HG03175 (cell line): ENCODE results near the gene PHLPP1.

Source experiments
- ATAC-seq: cut with Tn5 transposase; IDR thresholded peaks from one replicate; pipeline ENCODE4 v1.9.1; 2021; ENCODE audit warnings: mild to moderate bottlenecking, moderate library complexity; ENCODE audit not compliant: unreplicated experiment

The PHLPP1 gene

DNA sequence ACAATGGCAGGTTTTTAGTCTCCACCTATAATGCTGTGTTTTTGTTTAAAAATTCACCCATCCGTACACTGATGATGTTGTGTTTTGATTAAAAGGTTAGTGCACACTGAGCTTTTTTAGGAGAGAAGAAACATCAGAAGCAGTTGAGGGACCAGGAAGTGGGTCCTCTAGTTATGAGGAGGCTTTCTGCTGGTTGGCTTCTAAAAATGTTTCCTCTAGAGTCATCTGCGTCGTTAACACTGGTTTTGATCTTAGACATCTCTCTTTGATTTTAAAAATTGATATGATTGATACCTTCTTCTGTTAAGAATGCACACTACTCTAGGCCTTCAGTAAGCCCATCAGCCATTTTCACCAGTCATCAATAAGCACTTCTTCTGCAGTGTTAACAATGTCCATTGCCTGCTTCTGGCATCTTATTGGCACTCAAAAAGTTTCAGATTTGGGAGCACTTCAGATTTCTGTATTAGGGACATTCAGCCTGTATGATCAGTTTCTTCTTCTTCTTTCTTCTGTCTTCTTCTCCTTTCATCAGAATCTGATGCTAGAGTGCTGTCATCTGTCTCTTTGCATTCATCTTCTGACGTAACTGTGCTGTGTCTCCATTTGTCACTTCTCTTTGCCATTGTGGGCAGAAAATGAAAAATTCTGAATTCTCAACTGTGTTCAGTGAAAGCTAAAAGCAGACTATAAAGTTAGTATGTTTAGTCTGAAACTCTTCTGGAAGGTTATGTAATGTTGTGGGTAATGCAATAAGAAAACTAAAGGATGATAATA lies 56.3 kb downstream of the PHLPP1 start:
- ATAC-seq = no peak

DNA sequence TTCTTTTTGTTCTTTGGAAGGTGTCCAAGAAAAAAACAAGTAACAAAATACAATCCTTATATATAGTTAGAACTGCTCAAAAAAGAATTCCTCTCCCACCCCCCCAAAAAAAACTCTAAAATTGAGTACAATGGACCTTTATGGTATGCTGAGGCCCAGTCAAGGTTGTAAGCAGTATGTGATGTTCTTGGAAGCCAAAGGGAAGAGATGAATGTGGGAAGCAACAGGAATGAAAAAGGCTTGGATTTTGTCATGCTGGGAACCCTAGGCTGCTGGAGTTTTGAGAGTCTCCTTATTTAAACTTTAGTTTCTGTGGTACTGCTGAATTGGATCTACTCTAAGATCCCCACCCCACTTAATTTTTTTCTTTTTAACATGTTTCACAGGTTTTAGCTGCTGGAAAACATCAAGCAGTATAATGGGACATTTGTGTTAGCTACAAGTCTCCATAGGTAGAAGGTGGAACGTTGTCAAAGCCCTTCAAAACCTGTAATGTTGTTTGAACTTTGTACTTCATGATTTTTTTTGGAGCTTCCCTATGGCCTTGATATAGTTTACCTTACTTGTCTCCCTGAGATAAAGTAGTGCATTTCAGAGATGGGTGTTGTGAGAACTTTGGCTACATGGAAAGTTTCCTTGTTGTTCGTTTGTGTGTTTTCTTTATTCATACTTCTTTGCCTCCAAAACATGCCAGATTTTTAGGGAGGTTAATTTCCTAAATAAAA lies 57.7 kb downstream of the PHLPP1 start:
- no peak for ATAC-seq

DNA sequence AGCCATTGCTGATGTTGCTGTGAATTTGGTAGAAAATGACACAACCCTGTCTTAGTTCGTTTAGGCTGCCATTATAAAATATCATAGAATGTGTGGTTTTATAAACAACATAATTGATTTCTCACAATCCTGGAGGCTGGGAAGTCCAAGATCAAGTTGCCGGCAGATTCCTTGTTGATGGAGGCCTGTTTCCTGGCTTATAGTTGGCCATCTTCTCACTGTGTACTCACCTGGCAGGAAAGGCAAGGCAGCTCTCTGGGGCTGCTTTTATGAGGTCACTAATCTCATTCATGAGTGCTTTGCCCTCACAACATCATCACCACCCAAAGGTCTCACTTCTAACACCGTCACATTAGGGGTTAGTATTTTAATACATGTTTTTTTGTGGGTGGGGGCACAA lies 58.4 kb downstream of the PHLPP1 start:
- ATAC-seq = no peak

DNA sequence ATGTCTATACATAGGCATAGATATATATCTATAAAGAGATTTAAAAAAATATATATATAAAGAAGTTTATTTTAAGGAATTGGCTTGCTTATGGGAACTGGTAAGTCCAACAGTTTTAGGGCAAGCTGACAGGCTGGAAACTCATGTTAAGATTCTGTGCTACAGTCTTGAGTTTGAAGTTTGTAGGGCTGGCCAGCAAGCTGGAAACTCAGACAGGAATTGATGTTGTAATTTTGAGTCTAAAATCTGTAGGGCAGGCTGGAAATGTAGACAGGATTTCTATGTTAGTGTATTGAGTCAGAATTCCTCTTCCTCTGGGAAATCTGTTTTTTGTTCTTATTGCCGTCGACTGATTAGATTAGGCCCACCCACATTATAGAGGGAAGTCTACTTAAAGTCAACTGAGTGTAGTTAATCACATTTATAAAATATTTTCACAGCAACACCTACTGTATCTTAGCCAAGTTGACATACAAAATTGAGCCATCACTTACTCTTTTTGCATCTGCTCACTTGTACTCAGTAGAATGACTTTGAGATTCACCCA lies 60.8 kb downstream of the PHLPP1 start:
- no peak for ATAC-seq

DNA sequence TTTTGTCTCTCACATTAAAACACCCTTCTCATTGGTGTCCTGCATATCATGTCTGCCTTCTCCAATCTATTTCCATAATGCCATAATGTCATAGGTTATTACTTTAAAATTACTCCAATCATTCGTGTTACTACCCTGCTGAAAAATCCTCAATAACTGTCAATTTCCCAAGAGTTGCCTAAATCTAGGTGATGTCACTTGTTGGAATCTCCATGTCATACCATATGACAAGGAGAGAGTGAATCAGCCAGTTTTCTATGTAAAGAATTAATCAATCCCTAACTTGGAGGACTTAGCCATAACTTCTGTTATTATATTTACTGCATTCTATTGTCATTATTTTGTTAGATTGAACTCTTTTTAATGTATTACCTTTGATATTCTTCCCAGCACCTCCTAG lies 62.5 kb downstream of the PHLPP1 start:
- ATAC-seq = no peak

DNA sequence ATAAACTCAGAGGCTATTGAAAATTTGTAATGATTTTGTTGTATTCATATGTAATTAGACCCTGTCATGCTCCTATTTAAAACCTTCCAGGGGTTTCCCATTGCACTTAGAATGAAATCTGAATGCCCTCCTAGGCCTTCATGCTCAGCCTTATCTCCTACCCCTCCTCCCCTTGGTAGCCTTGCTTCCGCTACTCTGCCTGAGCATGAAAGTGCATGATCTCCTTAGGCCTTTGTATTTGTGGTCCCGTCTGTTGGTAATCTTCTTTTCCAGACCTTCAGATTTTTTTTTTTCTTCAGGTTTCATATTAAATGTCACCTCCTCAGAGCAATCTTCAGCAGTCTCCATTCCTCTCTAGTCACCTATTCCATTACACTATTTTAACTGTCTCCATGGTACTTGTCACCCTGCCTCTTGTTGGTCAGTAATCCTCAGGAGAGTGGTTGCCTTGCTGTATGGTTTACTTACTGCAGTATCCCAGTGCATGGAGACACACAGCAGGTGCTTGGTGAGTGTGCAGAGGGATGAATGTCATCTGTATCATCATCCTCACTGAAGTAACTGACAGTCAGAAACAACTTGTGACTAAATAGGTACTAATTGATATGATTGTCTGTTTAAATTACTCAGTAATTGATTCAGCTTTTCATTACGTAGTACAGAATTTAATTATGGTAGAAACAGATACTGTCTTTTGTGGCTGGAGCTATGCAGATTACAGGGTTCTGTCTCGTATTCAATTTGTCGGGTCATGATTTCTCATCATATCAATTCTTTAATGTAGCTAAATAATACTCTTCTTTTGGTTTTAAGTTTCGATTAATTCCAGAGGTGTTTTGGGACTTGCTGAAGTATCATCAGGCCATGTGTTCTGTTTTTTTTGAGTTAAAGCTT lies 63.9 kb downstream of the PHLPP1 start:
- ATAC-seq = no peak

DNA sequence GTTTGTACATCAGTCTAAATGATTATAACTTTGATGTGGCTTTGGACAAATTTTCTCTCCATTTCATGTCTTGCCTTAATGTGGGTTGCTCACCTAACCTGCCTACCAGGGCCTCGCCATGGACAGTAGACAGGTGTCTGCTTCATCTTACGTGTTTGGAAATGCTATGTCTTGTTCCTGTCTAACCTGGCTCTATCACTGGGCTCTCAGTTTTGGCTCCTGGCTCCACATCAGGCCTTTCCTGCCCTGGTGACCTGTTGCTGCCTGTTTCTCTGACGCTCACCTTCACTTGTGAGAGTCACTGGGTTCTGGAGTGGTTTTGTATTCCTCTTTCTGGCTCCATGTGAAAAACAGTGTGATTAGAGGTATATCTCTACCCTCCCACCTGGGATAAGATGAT lies 65.9 kb downstream of the PHLPP1 start:
- ATAC-seq = no peak

DNA sequence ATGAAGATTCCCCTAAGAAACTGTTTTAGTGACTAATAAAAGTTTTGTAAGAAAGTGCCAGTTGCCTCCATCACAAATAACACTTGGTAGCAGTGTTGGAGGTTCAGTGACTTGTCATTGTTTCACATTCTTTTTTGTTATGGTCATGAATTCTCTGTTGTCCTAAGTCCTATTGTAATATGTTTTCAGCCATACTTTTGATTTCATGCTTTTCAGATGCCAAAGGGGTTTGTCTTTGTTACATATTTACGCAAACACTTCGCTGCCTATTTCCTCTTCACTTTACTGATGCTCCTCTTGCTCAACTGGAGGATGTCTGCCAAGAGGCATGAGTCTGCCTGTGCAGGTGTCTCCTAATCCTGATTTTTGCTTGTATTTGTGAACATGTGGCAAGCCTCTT lies 66.6 kb downstream of the PHLPP1 start:
- no peak for ATAC-seq

DNA sequence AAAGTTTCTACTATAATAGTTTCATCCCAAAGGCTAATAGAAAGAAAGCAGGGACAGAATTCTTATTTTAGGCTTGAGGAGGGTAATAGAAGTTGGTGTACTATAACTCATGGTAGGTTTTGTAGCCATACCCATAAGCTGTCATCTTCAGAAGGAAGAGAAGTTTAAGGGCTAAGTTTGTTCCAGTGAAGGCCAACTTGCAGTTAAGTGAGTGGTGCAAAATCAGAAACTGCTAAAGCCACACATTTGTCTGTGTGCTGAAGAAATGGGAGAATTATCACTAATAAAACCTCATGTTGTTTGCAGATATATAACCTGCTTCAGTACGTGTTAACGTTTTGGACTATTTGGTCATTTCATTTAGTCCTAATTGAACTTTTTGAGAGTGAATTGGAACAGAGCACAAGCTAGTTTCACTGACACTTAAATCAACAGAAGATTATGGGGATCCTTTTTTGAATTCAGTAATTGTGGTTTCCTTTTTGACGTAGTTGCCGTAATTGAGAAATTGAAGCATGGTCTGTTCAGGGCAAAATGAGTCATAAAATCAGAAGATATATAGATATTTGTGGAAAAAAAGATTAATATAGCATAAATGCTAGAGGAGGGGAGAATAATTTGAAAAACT lies 69.1 kb downstream of the PHLPP1 start:
- peak; percentile 61 for ATAC-seq

DNA sequence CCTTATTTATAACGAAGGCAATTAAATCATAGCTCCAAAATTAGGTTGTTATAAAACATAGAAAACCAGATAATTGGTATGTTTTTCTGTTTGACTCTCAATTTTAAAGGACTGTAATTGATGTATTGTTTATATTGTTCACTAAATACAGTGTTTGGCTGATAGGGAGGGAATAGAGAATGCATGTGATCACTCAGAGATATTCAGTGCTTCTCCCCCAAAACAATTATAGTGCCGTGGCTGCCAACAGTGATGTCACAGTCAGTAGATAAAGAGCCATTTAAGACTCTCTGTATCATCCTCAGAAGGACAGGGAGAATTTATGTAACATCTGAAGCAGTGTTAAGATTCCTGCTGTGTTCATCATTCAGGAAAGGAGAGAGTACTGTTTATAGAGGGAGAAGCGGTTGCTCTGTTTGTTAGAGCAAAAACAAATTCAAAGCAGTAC lies 69.6 kb downstream of the PHLPP1 start:
- ATAC-seq = no peak

DNA sequence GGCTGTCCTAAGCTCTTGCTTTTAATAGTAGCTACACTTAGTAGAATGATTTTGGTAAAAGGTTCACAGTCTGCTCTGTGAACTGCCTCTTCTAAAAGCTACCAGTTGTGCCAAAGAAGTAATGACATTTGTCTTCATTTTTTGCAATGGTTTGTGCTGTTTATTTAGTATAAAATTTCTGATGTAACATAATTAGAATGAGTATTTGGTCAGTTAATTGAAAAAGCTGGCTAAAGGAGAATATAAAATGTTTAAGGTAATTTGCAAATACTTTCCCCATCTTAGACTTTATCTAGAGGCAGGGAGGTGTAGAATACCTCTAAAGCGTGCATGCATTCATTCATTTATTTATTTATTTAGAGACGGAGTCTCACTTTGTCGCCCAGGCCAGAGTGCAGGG lies 71.3 kb downstream of the PHLPP1 start:
- no peak for ATAC-seq

DNA sequence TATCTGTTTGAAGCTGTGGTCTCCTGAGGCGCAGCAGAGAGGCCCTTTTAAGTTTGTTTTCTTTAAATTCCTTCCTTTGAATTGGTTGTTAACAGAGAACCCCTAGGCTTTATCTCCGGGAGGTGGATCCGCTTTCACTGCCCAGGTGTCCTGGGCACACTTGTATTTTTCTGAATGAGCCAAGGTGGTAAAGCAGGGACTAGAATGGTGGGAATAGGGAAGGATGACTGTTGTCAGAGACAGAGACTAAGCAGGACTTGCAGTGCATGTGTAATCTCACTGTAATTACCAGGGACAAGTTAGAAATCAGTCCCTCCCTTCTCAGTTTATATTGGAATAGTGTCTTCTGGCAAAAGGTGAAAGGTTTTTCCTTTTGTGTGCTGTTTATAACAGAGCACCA lies 72.8 kb downstream of the PHLPP1 start:
- no peak for ATAC-seq

DNA sequence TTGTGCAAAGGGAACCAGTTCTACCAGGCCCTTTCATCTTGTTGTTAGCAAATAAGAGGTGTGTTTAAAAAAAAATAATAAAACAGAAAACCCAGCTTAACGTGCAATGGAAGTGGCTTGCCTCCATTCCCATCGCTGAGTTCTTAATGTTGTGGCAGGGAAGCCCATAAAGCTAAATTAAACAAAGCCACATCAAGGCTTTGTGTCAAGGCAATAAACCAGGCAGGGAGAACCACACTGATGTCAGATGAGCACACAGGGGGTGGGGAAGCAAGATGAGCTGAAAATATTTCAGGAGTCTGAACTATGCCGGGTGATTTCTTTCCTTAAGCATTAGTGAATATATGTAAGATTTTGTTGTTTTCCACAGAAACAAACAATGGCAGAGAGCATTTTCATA lies 73.5 kb downstream of the PHLPP1 start:
- ATAC-seq = no peak

DNA sequence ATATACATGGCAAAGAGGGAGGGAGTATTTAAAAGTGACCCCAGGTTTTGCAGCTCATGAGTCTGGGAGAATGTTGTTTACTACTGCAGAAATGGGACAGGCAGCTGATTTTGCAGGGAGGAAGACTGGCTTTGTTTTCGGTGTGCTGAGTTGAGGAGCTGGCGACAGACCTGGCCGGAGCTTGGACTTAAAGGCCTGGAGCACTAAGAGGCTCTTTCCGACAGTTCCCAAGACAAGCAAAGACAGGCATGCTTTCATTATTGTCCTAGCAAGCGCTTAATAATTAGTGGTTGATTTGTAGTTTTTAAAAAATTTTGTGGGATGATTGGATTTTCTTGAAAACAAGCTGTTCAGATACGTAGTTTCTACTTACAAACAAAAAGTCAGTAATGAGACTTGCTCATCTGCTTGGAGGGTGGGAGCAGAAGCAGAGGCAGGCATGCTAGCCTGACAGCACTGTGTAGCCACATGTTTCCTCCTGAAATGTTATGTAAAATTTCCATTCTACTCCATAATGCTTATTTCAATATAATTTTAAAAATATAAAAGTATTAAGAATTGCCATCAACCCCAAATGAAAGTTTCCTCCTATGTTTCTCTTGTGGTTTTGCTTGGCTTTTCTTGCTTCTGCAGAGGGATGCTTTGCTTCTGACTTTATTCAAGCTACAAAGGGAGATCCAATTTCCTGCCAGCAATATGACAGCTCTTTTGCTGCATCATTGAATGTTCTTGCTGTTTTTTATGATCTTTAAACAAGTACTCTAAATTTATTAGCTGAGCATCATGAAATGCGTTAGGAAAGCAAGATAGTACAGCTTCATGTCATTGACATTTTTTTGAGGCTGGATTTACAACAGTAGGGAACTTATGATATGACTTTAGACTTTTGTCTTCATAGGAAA lies 75.8 kb downstream of the PHLPP1 start:
- ATAC-seq = no peak

DNA sequence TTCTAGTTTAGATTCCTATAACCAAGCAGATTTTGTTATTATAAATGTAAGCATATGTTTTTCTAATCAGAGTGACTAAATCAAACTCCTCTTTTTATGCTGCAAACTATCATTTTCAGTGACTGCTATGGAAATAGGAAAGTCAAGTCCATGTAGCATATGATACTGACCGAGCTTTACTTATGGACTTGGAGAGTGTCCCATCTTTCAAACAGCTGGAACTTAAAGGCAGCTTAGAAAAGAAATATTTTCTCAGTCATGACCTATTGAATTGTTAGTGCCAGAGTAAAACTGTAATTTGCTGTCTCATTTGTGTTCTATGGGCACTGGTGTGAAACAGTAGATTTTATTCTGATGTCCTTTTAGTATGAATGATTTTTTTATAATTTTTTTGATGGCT lies 76.7 kb downstream of the PHLPP1 start:
- no peak for ATAC-seq

DNA sequence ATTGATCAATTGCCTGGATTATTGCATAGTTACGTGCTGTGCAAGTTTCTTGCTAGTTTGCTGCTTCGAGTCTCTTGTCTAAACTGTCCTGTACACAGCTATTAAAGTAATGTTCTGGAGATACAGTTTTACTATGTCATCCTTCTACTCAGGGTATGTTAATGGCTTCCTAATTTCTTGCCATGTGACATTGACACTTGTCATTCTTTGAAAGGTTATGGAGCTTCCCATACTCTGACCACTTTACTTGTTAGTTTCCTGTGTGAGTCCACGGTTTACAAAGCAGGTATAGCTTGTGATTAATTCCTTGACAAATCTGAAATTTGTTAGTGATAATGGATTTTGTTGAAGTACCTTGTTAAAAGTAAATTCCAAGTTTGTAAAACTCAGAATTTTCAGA lies 80.5 kb downstream of the PHLPP1 start:
- no peak for ATAC-seq

DNA sequence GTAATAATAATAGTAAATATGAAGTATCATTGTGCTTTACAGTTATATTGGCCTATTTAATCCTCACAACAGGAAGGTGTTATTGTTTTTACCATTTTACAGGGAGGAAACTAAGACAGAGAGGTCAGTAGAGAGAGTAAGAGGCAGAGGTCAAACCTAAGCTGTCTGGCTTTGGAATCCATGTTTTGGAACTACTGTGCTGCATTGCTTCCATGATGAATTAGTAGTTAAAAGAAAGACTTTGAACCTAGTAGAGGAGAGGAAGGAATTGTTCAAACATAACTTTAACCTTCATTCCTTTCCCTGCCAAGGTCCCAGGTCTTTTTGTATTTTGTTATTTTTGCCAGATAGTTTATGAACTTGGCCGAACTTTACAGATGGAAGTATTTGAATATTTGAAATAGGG lies 80.9 kb downstream of the PHLPP1 start:
- ATAC-seq = no peak

DNA sequence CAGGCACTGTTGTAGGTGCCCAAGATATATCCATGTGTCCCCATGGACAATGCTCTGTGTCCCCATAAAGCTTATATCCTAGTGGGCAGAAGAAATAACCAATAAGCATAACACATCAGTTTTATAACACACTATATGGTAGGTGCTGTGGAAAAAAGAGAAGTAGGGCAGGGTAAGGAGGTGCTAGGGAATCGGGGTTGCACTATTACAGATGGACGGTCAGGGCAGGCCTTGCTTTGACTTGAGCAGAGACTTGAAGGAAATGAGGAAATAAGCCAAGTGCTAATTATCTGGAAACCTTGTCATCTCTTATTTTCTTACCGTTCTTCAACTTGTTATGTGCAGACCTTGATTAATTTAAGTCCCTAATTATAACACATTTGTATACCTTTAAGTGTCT lies 82.0 kb downstream of the PHLPP1 start:
- ATAC-seq = no peak

DNA sequence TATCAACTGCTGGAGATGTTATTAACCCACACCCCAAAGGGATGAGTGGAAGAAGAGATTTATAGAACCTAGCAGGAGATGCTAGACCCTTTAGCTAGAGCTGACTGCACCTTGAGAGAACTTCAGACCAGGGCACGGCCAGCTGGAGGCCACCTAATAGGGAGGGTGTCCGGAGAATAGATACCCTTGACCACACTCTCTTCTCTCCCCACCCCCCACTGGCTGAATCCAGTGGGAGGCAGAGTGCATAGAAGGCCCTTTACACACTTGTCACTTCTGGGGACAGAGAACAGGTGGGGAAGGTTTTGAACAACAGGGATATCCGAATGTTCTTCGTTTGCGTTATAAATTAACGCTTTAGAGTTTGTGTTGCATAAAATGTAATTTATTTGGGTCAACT lies 84.6 kb downstream of the PHLPP1 start:
- no peak for ATAC-seq

DNA sequence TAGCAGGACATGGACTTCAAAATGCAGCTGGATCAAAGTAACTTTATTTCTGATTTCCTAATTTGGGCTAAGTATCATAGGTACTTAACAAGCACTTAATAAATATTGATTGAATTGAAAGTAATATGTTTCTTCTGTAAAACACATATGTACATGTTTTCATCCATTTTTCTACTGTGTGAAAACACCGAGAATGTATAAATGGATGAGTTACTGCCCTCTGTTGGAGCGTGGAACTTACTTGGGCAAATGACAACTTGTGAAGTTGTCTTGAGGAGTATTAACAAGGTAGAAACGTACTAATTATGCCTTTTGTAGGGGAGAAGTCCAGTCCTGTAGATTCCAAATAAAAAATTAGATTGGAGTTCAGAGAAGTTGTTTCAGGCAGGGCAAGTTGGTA lies 87.2 kb downstream of the PHLPP1 start:
- ATAC-seq = no peak
